Naive B cell (primary cell): ENCODE results near the gene DNM3. TPM values are rescaled to one million over a fixed set of nuclear protein-coding genes. Genes with fewer than 3 reads are reported as not detected.

Source experiments
- ATAC-seq, 2 donors: fragments of 150-1000 bp; cut with Tn5 transposase; 2 replicates each; pipeline ENCODE4 v1.10.0; 2021; ENCODE audit warnings: low read depth in 2 of 2, mild to moderate bottlenecking in 2 of 2, moderate library complexity in 2 of 2
- DNase-seq: peaks from one replicate; pipeline ENCODE4 v3.0.0; 2022
- H3K27ac Mint-ChIP-seq, 6 donors: one replicate each; pipeline ENCODE4 v1.8.0; 2020 to 2022; ENCODE audit warnings: mild to moderate bottlenecking in 6 of 6, mixed read lengths in 6 of 6, moderate library complexity in 5 of 6, inconsistent platforms in 2 of 6
- H3K27me3 Mint-ChIP-seq, 3 donors: one replicate each; pipeline ENCODE4 v1.8.0; 2021 to 2022; ENCODE audit warnings: mixed read lengths in 3 of 3, mild to moderate bottlenecking in 1 of 3
- H3K36me3 Mint-ChIP-seq, 2 donors: one replicate each; pipeline ENCODE4 v1.8.0; 2020 to 2022; ENCODE audit warnings: mixed read lengths in 2 of 2, inconsistent platforms in 1 of 2, mild to moderate bottlenecking in 1 of 2
- H3K4me1 Mint-ChIP-seq, 3 donors: one replicate each; pipeline ENCODE4 v1.8.0; 2020 to 2022; ENCODE audit warnings: mixed read lengths in 3 of 3, inconsistent platforms in 1 of 3, mild to moderate bottlenecking in 1 of 3, moderate library complexity in 1 of 3
- H3K4me3 Mint-ChIP-seq, 8 donors: one replicate each; pipeline ENCODE4 v1.8.0; 2020 to 2022; ENCODE audit warnings: mild to moderate bottlenecking in 8 of 8, mixed read lengths in 8 of 8, moderate library complexity in 8 of 8, inconsistent platforms in 2 of 8
- H3K9me3 Mint-ChIP-seq, 7 donors: one replicate each; pipeline ENCODE4 v1.8.0; 2020 to 2022; ENCODE audit warnings: mixed read lengths in 7 of 7, mild to moderate bottlenecking in 5 of 7, inconsistent platforms in 2 of 7, moderate library complexity in 1 of 7
- polyA plus RNA-seq, 6 donors: library from polyadenylated mRNA; unstranded; fragments of 300-500 nt; fragmentation: Illumina TruSeq; gene quantifications; one replicate each; pipeline ENCODE4 v1.2.3, GENCODE V29; 2021; ENCODE audit warnings: low read depth in 6 of 6

DNM3 gene
- polyA plus RNA-seq, 6 donors from 2014 or later, result 0.32 to 6.6 (median 0.57) TPM

- H3K9me3 Mint-ChIP-seq, result no peaks in the 10 kb centered on the region
- H3K4me1 Mint-ChIP-seq, result peaks cover 28 to 37% (median 34%) of the 10 kb centered on the region in 3 donors
- DNase-seq, result peak; percentile 84
- H3K27ac Mint-ChIP-seq, result peak within 1 kb of the TSS; percentile 59 to 95 (median 88)
- peak within 1 kb of the TSS; percentile 91 to 98 (median 94) for H3K4me3 Mint-ChIP-seq
- no peaks in the 10 kb centered on the region for H3K27me3 Mint-ChIP-seq
- peak; percentile 97 for ATAC-seq
- H3K36me3 Mint-ChIP-seq, result peaks cover 0 to 7% of the 10 kb centered on the region in 2 donors
Observed at GRCh38 chr1:172443666-172444453, 602.6 kb downstream of the DNM3 start, which contains the start of gene PIGC. TSS of gene PIGC (minus strand) at chr1:172444069. CDS start at chr1:172442622, 1,447 bp downstream.

- peak overlapping the region in 1 of 8 donors; percentile 20 for H3K4me3 Mint-ChIP-seq
- no peaks in the 10 kb centered on the region for H3K27me3 Mint-ChIP-seq
- H3K36me3 Mint-ChIP-seq, result peaks cover 0 to 7% of the 10 kb centered on the region in 2 donors
- H3K9me3 Mint-ChIP-seq, result no peaks in the 10 kb centered on the region
- H3K27ac Mint-ChIP-seq, result no peak overlapping the region
- DNase-seq (no peak), ATAC-seq (no peak)
- peaks cover 22 to 35% (median 31%) of the 10 kb centered on the region in 3 donors for H3K4me1 Mint-ChIP-seq
Observed at GRCh38 chr1:172446547-172446946, 605.2 kb downstream of the DNM3 start.

GRCh38 chr1:172447641-172448040 is 606.3 kb downstream of the DNM3 start:
- H3K27me3 Mint-ChIP-seq, result no peaks in the 10 kb centered on the region
- H3K9me3 Mint-ChIP-seq, result no peaks in the 10 kb centered on the region
- peaks cover 11 to 24% (median 20%) of the 10 kb centered on the region in 3 donors for H3K4me1 Mint-ChIP-seq
- DNase-seq, result no peak
- H3K36me3 Mint-ChIP-seq, result no peaks in the 10 kb centered on the region
- no peak for ATAC-seq
- no peak overlapping the region for H3K27ac Mint-ChIP-seq
- H3K4me3 Mint-ChIP-seq, result no peak overlapping the region

GRCh38 chr1:172448995-172449584 is 607.8 kb downstream of the DNM3 start:
- Mint-ChIP-seq H3K27ac (peak overlapping the region in 1 of 6 donors; percentile 47), H3K27me3 (peaks cover 0 to under 1% (median 0%) of the 10 kb centered on the region in 3 donors), H3K9me3 (no peaks in the 10 kb centered on the region), H3K4me3 (no peak overlapping the region), H3K36me3 (no peaks in the 10 kb centered on the region), H3K4me1 (peaks cover 5 to 11% (median 10%) of the 10 kb centered on the region in 3 donors)
- ATAC-seq (no peak), DNase-seq (no peak)

- Mint-ChIP-seq H3K27me3 (peaks cover 0 to 8% (median 0%) of the 10 kb centered on the region in 3 donors), H3K27ac (peak overlapping the region in 1 of 6 donors; percentile 27), H3K9me3 (no peaks in the 10 kb centered on the region), H3K4me3 (no peak overlapping the region), H3K36me3 (no peaks in the 10 kb centered on the region), H3K4me1 (peaks cover 3 to 7% (median 5%) of the 10 kb centered on the region in 3 donors)
- ATAC-seq (peak; percentile 80 to 81), DNase-seq (peak; percentile 16)
Observed at GRCh38 chr1:172449585-172450523, 608.6 kb downstream of the DNM3 start.

- Mint-ChIP-seq H3K27ac (peak overlapping the region in 1 of 6 donors; percentile 31), H3K9me3 (no peaks in the 10 kb centered on the region), H3K4me3 (no peak overlapping the region), H3K4me1 (peaks cover 3 to 7% (median 5%) of the 10 kb centered on the region in 3 donors), H3K36me3 (no peaks in the 10 kb centered on the region), H3K27me3 (peaks cover 0 to 10% (median 0%) of the 10 kb centered on the region in 3 donors)
- DNase-seq, result no peak
- no peak for ATAC-seq
Observed at GRCh38 chr1:172450524-172450885, 609.2 kb downstream of the DNM3 start.

GRCh38 chr1:172451002-172451443 is 609.7 kb downstream of the DNM3 start:
- Mint-ChIP-seq H3K4me1 (peaks cover 3 to 7% (median 5%) of the 10 kb centered on the region in 3 donors), H3K9me3 (no peaks in the 10 kb centered on the region), H3K4me3 (no peak overlapping the region), H3K27ac (no peak overlapping the region), H3K36me3 (no peaks in the 10 kb centered on the region), H3K27me3 (peaks cover 0 to 10% (median 2%) of the 10 kb centered on the region in 3 donors)
- DNase-seq, result no peak
- ATAC-seq, result no peak

GRCh38 chr1:172452536-172453152 is 611.3 kb downstream of the DNM3 start:
- no peak for DNase-seq
- Mint-ChIP-seq H3K4me1 (peaks cover 3 to 7% (median 5%) of the 10 kb centered on the region in 3 donors), H3K36me3 (no peaks in the 10 kb centered on the region), H3K4me3 (no peak overlapping the region), H3K27ac (no peak overlapping the region), H3K9me3 (no peaks in the 10 kb centered on the region), H3K27me3 (peaks cover 0 to 15% (median 10%) of the 10 kb centered on the region in 3 donors)
- no peak for ATAC-seq

GRCh38 chr1:172453153-172453545 is 611.9 kb downstream of the DNM3 start:
- Mint-ChIP-seq H3K4me3 (no peak overlapping the region), H3K27ac (no peak overlapping the region), H3K27me3 (peaks cover 0 to 15% (median 10%) of the 10 kb centered on the region in 3 donors), H3K9me3 (no peaks in the 10 kb centered on the region), H3K4me1 (peaks cover 3 to 7% (median 5%) of the 10 kb centered on the region in 3 donors), H3K36me3 (no peaks in the 10 kb centered on the region)
- ATAC-seq (no peak), DNase-seq (no peak)

- H3K27ac Mint-ChIP-seq, result no peak overlapping the region
- H3K27me3 Mint-ChIP-seq, result peaks cover 0 to 15% (median 10%) of the 10 kb centered on the region in 3 donors
- DNase-seq (no peak), ATAC-seq (no peak)
- peaks cover 3 to 7% (median 5%) of the 10 kb centered on the region in 3 donors for H3K4me1 Mint-ChIP-seq
- H3K9me3 Mint-ChIP-seq, result no peaks in the 10 kb centered on the region
- no peaks in the 10 kb centered on the region for H3K36me3 Mint-ChIP-seq
- no peak overlapping the region for H3K4me3 Mint-ChIP-seq
Observed at GRCh38 chr1:172453607-172454006, 612.3 kb downstream of the DNM3 start.

GRCh38 chr1:172455451-172455850 is 614.2 kb downstream of the DNM3 start:
- ATAC-seq, result no peak
- Mint-ChIP-seq H3K4me1 (no peaks in the 10 kb centered on the region), H3K4me3 (no peak overlapping the region), H3K36me3 (no peaks in the 10 kb centered on the region), H3K9me3 (no peaks in the 10 kb centered on the region), H3K27me3 (peaks cover 0 to 15% (median 10%) of the 10 kb centered on the region in 3 donors), H3K27ac (no peak overlapping the region)
- DNase-seq, result no peak

- H3K9me3 Mint-ChIP-seq, result no peaks in the 10 kb centered on the region
- no peak overlapping the region for H3K27ac Mint-ChIP-seq
- H3K4me3 Mint-ChIP-seq, result no peak overlapping the region
- no peaks in the 10 kb centered on the region for H3K4me1 Mint-ChIP-seq
- ATAC-seq, result no peak
- no peak for DNase-seq
- H3K27me3 Mint-ChIP-seq, result peaks cover 0 to 15% (median 10%) of the 10 kb centered on the region in 3 donors
- H3K36me3 Mint-ChIP-seq, result no peaks in the 10 kb centered on the region
Observed at GRCh38 chr1:172456344-172456769, 615.1 kb downstream of the DNM3 start.
